GM21423 (cell line): Measurements from ENCODE around the gene SHQ1.
"Not testable (repeated sequence)": the region's sequence is repeated elsewhere in the genome, so short reads cannot be mapped to it uniquely, and the experiment has no call there.

Experiments
- ATAC-seq: cut with Tn5 transposase; IDR thresholded peaks from one replicate; pipeline ENCODE4 v1.9.1; 2021; ENCODE audit warnings: mild to moderate bottlenecking, moderate library complexity; ENCODE audit not compliant: unreplicated experiment

SHQ1 gene

GRCh38 chr3:72722930-72723726, 125.1 kb downstream of the SHQ1 start:
- ATAC-seq = no peak

GRCh38 chr3:72721683-72722381, 126.4 kb downstream of the SHQ1 start:
- ATAC-seq = no peak

GRCh38 chr3:72720566-72720965, 127.7 kb downstream of the SHQ1 start:
- no peak for ATAC-seq

GRCh38 chr3:72719137-72719536, 129.1 kb downstream of the SHQ1 start:
- no peak for ATAC-seq

- not testable (repeated sequence) for ATAC-seq
These were observed 134.1 kb downstream of the SHQ1 start for GRCh38 chr3:72714135-72714534.

GRCh38 chr3:72710471-72710870, 137.8 kb downstream of the SHQ1 start:
- ATAC-seq = not testable (repeated sequence)

GRCh38 chr3:72708441-72708840, 139.8 kb downstream of the SHQ1 start:
- no peak for ATAC-seq

- no peak for ATAC-seq
These were observed 145.2 kb downstream of the SHQ1 start for GRCh38 chr3:72702997-72703396.

- ATAC-seq = no peak
These were observed 145.9 kb downstream of the SHQ1 start for GRCh38 chr3:72702390-72702789.

- ATAC-seq = no peak
These were observed 148.1 kb downstream of the SHQ1 start for GRCh38 chr3:72700106-72700505.

GRCh38 chr3:72699631-72700030, 148.6 kb downstream of the SHQ1 start:
- ATAC-seq = no peak
